Activated CD4-positive, alpha-beta T cell treated with anti-CD3 and anti-CD28 coated beads for 1 hour (primary cell): ENCODE measurements around the gene PRR33.
"Not testable (repeated sequence)": the region's sequence is repeated elsewhere in the genome, so short reads cannot be mapped to it uniquely, and the experiment has no call there.

Experiments used
- DNase-seq: peaks from one replicate; pipeline ENCODE4 v3.0.0-alpha.2; 2020

PRR33 gene

GRCh38 chr11:1888811-1889210 is 2.9 kb downstream of the PRR33 start:
- DNase-seq, result no peak

- no peak for DNase-seq
Observed at GRCh38 chr11:1888347-1888753, 3.3 kb downstream of the PRR33 start.

DNA sequence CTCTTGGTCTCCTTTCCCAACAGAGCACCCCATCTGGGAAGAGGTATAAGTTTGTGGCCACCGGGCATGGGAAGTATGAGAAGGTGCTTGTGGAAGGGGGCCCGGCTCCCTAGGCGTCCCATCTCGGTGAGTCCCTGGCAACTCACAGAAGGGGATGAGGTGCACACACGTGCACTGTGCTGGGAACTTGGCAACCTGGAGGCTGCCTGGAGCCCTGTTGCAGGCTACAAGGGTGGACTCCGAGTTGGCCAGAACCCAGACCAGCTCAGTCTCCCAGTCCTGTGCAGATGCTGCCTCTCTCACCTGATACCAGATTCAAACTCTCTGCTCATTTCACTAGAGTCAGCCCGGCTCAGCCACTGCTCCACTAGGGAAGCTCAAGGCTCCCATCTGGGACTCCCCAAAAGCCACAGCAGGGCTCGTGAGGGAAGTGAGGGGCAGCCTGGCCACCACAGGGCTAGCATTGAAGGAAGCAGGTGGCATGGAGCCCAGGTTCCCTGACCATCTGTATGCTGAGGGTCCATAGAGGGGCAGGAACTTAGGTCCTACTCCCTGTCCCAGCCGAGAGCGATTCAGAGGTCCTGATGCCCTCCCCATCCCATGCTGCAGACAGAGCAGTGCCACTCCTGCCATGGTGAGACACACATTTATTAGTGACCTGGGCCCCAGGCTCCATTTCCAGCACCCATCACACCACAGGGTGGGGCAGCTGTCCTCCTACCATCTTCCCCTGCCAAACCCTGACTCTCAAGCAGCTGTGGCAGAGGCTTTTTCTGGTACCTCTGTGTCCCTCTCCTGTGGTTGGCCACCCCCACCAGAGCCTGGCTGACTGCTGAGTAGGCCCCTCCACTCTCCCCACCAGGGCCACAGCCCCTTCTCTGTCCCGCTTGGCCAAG is 4.0 kb downstream of the PRR33 start:
- DNase-seq, result no peak

DNA sequence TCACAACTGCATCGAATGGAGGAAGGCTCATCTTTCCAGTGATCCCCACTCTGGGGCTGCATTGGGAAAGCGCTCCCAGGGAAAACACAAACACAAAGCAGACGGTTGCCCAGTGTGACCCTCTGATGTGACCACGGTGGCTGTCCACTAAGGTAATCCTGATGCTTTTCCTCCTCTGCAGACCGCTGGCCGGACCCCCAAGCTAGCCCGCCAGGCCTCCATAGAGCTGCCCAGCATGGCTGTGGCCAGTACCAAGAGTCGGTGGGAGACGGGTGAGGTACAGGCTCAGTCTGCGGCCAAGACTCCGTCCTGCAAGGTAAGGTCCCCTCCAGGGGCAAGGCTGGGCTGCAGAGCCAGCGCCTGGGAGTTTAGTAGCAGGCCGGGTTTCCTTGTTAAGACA is 5.1 kb downstream of the PRR33 start:
- DNase-seq, result not testable (repeated sequence)

- DNase-seq, result no peak
Observed at GRCh38 chr11:1884303-1884700, 7.4 kb downstream of the PRR33 start.

GRCh38 chr11:1883346-1884302 is 8.1 kb downstream of the PRR33 start:
- no peak for DNase-seq

GRCh38 chr11:1882265-1883238 is 9.1 kb downstream of the PRR33 start:
- DNase-seq, result peak; percentile 68

- no peak for DNase-seq
Observed at GRCh38 chr11:1881442-1882264, 10.0 kb downstream of the PRR33 start.

- no peak for DNase-seq
Observed at GRCh38 chr11:1880746-1881441, 10.8 kb downstream of the PRR33 start.

DNA sequence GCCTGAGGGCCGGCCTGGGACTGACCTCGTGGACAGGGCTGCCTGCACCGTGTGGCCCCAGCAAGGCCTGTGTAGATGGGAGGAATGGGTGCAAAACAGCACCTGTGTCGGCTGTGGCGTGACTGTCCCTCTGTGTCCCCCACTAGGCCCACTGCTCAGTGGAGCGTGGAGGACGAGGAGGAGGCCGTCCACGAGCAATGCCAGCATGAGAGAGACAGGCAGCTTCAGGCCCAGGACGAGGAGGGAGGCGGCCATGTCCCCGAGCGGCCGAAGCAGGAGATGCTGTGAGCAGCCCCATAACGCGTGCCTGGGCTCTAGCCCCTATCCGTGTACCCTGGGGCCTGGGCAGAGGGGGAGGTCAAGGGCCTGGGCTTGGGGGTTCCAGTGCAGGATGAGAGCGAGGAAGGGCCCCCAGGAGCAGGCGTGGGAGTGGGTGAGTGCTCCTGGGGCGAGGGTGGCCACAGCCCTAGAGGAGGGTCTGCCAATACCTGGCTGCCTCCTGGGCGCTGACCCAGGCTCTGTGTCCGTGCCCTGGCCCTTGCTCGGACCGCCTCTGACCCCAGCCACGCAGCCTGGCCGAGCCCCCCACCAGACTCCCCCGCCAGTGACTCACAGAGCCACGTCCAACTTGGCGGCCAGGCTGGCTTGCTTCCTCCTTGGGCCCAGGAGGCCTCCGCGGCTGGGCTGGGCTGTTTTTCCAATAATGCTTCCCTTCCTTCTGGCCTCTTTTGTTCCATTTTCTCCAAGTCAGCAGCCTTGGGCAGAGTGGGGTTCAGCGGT is 11.6 kb downstream of the PRR33 start:
- no peak for DNase-seq

GRCh38 chr11:1879342-1879940 is 12.3 kb downstream of the PRR33 start:
- no peak for DNase-seq

DNA sequence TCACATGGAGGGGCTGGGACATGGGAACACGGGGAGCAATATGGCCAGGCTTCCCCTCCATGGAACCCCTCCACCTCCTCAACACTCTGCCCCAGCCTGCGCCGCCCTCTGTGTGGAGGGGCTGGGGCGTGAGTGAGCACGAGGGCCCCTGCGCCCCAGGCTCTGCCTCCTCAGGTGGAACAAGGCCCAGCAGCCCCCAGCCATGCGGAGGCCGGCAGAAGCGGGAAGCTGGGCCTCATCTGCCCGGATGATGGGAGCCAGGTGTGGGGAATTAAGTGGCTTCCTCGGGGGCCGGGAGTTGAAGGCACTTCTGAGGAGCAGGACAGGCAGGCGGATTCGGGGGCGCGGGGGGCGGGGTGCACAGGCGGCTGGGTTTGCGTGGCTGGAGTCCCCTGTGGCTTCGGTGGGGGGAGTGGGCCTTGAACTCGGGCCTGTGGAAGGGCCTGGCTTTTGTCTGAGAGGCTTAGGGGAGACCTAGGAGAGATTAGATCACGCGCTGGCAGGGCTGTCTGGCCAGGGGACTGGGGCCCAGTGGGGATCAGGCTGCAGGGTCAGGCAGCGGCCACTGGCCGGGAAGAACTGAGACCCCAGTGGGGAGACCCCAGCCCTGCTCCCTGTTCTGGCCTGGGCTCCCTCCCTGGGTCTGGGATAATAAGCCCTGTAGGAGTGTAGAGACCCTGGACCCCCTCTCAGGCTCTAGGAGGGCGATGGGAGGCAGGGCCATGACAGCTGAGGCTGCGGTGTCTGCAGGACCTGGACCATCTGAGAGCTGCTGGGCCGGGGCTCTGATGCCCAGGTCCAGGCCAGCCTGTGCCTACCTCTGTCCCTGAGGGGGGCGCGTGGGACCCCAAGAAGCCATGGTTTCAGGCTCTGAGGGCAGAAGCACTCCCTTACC is 13.3 kb downstream of the PRR33 start:
- DNase-seq, result no peak

GRCh38 chr11:1877211-1878136 is 14.2 kb downstream of the PRR33 start:
- no peak for DNase-seq

GRCh38 chr11:1876361-1877063 is 15.2 kb downstream of the PRR33 start:
- DNase-seq, result no peak

- DNase-seq, result not testable (repeated sequence)
Observed at GRCh38 chr11:1875851-1876301, 15.8 kb downstream of the PRR33 start.

DNA sequence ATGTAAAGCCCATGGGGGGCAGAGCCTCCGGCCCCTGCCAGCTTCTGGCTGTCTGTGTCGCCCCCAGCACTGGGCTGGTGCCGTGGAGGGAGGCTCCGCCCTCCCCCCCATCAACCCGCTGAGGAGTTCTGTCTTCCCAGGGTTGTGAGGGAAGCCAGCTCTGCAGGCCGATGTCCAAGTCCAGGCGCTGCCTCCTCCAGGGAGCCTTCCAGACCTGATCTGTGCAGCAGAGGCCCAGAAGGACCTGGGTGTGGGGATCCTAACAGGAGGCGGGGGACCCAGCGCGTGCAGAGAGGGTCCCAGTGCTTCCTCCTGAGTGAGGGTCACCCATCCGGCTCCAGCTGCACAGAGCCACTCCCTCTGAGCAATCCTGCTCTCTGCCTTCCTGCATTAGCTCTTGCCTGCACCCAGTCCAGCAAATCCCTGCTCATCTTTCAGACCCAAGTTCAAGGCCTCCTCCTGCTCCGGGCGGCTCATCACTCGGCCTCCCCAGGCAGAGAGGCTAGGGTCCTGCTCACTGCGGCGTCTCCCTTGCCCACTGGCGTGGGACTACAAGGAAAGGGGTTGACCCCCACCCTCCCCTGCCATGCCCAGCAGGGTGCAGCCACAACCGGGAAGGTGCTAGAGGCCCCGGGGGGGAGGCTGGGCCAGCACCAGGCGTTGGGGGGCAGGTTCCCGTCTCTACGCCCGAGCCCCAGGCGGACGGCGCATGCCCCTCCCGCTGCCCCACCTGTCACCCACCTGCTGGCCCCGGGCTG is 16.4 kb downstream of the PRR33 start:
- no peak for DNase-seq
